Left ventricle myocardium superior (tissue), 1 donor: ENCODE results near the gene TNC. TPM values are rescaled to one million over a fixed set of nuclear protein-coding genes. Genes with fewer than 3 reads are reported as not detected.

Source experiments
- ATAC-seq: fragments of 200-7000 bp; cut with Tn5 transposase; one replicate; pipeline ENCODE4 v1.9.1; 2020; ENCODE audit warnings: mild to moderate bottlenecking, moderate library complexity
- DNase-seq: peaks from one replicate; pipeline ENCODE4 v3.0.0-alpha.2; 2020
- intact Hi-C: fragments of 100-400 bp; cut with micrococcal nuclease; formaldehyde crosslinking; loops from one replicate; pipeline ENCODE4 v1.11.0; 2022
- long read RNA-seq: library from polyadenylated mRNA; unstranded; transcript quantifications from one replicate; pipeline ENCODE4 v2.0.0, GENCODE V29; 2021
- total RNA-seq: library from RNA; stranded (reverse); fragmentation: NEBNext Ultra II Directional; extraction: Animal tissue kit (Norgen Biotek cat#: 25700); gene quantifications from one replicate; pipeline ENCODE4 v1.2.1, GENCODE V29; 2021
- donor health status: DM: no; HTN: yes; CAD: no; lungs with severe emphysema.

TNC gene
- 2.5 TPM for total RNA-seq
- long read RNA-seq, partial matches to known transcripts = 3 of 4 reads
- long read RNA-seq, other reads (novel, unspliced or antisense) = 1 of 4 reads

GRCh38 chr9:115117999-115118878 is at the start of gene TNC:
Gene TNC (minus strand): TSS chr9:115118157. CDS start chr9:115091018, 27,139 bp downstream.
- ATAC-seq = peak; percentile 84
- peak; percentile 58 for DNase-seq
- intact Hi-C loops = no loop called here

GRCh38 chr9:115167175-115167574 is 49.2 kb upstream of the TNC start:
- DNase-seq (no peak), ATAC-seq (no peak)
- intact Hi-C loops = no loop called here

GRCh38 chr9:115165233-115165632 is 47.3 kb upstream of the TNC start:
- intact Hi-C loops = no loop called here
- DNase-seq = no peak
- ATAC-seq = no peak

- peak; percentile 34 for DNase-seq
- intact Hi-C loops = no loop called here
- no peak for ATAC-seq
These were observed 46.6 kb upstream of the TNC start for GRCh38 chr9:115164511-115164974.

- no peak for DNase-seq
- intact Hi-C loops = no loop called here
- ATAC-seq = no peak
These were observed 45.0 kb upstream of the TNC start for GRCh38 chr9:115162946-115163345.

- intact Hi-C loops = no loop called here
- no peak for DNase-seq
- ATAC-seq = no peak
These were observed 43.5 kb upstream of the TNC start for GRCh38 chr9:115161446-115161845.

DNA sequence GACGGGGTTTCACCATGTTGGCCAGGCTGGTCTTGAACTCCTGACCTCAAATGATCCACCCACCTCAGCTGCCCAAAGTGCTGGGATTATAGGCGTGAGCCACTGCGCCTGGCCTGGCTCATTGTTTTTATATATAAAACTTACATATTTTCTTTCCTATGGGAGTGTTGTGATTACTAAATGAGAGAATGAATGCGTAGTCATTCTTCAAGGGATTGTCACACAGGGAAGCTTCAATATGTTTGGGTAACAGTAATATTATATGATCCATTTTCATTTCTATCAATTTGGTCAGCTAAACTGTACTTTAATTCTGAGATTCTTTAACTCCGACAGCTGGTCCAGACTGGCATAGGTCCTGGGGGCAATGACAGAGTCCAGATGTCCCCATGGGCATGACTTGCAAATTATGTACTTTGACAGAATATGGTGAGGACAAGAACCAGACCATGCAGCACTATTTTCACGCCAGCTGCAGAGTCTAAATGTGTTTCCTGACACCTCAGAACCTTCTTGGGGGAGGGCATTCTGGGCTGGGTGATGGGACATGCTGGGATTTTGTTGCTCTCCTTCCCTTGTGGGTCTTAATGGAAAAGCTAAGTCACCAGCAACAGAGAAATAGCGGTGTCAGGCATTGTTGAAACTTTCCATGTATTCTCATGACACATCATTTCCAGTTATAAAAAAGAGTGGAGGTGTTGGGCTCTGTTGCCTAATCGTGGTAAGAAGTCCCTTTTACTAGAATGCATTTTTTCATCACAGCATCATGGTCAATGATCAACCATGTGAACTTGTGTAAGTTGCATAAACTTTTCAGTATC is 40.9 kb upstream of the TNC start:
- intact Hi-C loops = no loop called here
- ATAC-seq = no peak

DNA sequence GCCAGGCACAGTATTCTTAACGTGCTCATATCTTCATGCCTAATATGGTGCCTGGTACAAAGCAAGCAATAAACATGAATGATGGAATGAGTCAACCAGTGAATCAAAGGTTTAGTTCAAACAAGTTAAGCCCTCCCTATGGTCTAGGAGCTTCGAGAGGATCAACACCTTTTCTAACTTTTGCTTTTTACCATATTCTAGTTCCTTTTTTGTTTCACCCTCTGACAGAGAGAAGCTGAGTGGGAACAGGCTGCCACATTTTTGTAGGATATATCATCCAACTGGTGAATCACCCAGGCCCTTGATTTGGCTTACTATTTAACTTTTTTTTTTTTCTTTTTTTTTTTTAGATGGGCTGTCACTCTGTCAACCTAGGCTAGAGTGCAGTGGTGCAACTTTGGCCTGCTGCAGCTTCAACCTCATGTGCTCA is 39.3 kb upstream of the TNC start:
- intact Hi-C loops = no loop called here
- no peak for DNase-seq
- no peak for ATAC-seq

More for the DNA sequence above, 40.9 kb upstream of the TNC start:
- DNase-seq = no peak

- ATAC-seq (peak; percentile 24), DNase-seq (no peak)
- intact Hi-C loops = no loop called here
These were observed 37.1 kb upstream of the TNC start for GRCh38 chr9:115155037-115155436.

- ATAC-seq (no peak), DNase-seq (no peak)
- intact Hi-C loops = no loop called here
These were observed 36.7 kb upstream of the TNC start for GRCh38 chr9:115154617-115155016.

DNA sequence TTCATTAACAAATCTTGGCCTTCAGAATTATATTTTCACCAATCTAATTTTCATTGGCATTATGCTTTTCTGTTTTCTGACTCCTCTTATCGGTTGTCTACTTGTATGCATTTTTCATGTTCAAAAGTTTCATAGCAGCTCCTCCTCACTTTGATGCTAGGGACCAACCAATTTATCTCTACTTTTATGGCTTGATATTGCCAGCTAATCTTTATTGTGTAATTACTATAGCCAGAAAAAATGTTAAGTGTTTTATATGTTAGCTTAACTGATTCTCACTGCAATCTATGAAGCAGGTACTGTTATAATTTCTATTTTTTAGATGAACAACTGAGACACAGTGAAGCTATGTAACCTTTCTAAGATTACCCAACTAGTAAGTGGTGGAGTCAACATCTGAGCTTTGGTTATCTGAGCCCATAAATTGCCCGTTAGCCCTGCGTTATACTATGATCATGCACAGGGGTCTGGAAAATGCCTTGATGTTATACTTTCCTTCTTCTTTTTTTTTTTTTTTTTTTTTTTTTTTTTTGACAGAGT is 34.4 kb upstream of the TNC start:
- intact Hi-C loops = no loop called here
- DNase-seq = no peak
- ATAC-seq = no peak

GRCh38 chr9:115148721-115149120 is 30.8 kb upstream of the TNC start:
- intact Hi-C loops = no loop called here
- DNase-seq (no peak), ATAC-seq (no peak)

DNA sequence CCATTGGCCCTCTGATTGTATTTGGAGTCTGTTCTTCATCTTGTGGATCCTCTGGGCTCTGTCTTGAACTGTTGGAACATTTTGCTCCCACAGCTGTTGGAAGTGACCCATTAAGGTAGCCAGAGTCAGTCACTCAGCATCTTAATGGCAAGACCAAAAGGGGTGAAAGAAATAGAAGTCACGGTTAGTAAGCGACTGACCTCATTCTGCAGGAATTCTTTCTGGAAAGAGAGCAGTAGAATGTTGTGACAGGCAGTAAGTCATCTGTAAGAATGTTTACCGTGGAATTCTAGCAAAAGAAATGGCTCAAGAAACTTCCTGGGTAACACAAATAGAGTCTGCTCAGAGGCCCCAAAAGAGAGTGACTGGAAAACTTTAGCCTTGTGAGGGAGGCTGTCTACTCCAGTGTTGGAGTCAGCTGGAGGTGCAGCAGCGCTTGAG is 28.6 kb upstream of the TNC start:
- intact Hi-C loops = no loop called here
- DNase-seq (no peak), ATAC-seq (peak; percentile 63)

- DNase-seq = no peak
- intact Hi-C loops = no loop called here
- ATAC-seq = peak; percentile 51
These were observed 26.7 kb upstream of the TNC start for GRCh38 chr9:115144706-115145105.

DNA sequence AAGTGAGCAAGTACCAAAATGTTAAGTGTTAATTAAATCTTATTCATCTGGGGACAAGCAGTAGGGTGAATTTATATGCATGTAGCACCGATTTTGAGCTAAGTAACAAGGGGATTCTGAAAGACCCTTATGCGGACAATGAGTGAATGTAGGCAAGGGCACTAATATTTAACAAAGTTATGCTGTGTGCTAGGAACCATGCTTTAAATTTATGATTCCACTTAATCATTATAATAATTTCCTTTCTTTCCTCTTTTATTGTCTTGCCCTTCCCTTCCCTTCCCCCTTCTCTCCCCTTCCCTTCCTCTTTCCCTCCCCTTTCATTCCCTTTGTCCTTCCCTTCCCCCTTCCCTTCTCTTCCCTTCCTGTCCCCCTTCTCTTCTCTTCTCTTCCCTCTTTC is 25.7 kb upstream of the TNC start:
- intact Hi-C loops = no loop called here
- no peak for DNase-seq
- ATAC-seq = no peak

- intact Hi-C loops = no loop called here
- DNase-seq (no peak), ATAC-seq (no peak)
These were observed 24.7 kb upstream of the TNC start for GRCh38 chr9:115142517-115143270.

- ATAC-seq = no peak
These were observed 24.1 kb upstream of the TNC start for GRCh38 chr9:115142090-115142489.

GRCh38 chr9:115141612-115142011 is 23.7 kb upstream of the TNC start:
- no peak for ATAC-seq
- intact Hi-C loops = no loop called here
- DNase-seq = no peak

More at GRCh38 chr9:115142090-115142489, 24.1 kb upstream of the TNC start:
- intact Hi-C loops = no loop called here
- DNase-seq = no peak

DNA sequence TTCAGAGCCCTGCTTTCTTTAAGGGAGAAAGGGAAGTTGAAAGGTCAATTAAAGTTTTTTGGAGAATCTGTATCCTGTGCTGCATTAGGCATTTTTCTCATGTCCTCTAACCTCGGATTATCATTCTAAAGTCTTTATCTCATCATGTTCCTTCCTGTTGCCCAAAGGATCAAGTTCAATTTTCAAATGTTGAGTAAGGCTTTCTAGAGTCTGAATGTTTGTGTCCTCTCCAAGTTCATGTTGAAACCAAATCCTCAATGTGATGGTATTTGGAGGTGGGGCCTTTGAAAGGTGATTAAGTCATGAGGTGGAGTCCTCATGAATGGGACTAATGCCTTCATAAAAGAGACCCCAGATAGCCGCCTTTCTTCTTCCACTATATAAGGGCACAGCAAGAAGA is 20.2 kb upstream of the TNC start:
- ATAC-seq (no peak), DNase-seq (no peak)
- intact Hi-C loops = no loop called here
